ENCODE data around the gene IL18RAP. TPM values are rescaled to one million over a fixed set of nuclear protein-coding genes. Genes with fewer than 3 reads are reported as not detected.

Gene IL18RAP
- total RNA-seq, 1 experiment from 2014 or later: not detected

- Histone ChIP-seq H3K18ac (ENCODE audit: insufficient read length, low read depth, low read length) (no peak overlapping the region), H3K27ac (ENCODE audit: insufficient read length, low read depth, low read length) (no peak overlapping the region), H3K23ac (ENCODE audit: insufficient read length, low read depth, low read length) (no peak overlapping the region), H3K27me3 (ENCODE audit: insufficient read depth, low read length) (no peaks in the 10 kb centered on the region), H4K20me1 (ENCODE audit: control insufficient read depth, insufficient read depth, insufficient read length) (no peaks in the 10 kb centered on the region), H3K79me1 (ENCODE audit: insufficient read depth, low read depth, low read length, poor library complexity, severe bottlenecking) (no peaks in the 10 kb centered on the region), H2BK20ac (ENCODE audit: low read depth, low read length, poor library complexity, severe bottlenecking) (no peak overlapping the region), H4K91ac (ENCODE audit: insufficient read length, low read depth, low read length) (no peak overlapping the region), H2BK120ac (ENCODE audit: low read depth, low read length, poor library complexity, severe bottlenecking) (no peak overlapping the region), H4K8ac (replicated peaks; ENCODE audit: insufficient read length, low read depth, low read length) (no peak overlapping the region), H2AFZ (ENCODE audit: low read length) (no peak overlapping the region), H2BK12ac (ENCODE audit: insufficient read length, low read depth, low read length) (no peak overlapping the region), H3K56ac (ENCODE audit: insufficient read length, low read depth, low read length) (no peak overlapping the region), H3K14ac (ENCODE audit: insufficient read depth, low read length) (no peak overlapping the region), H3K79me2 (ENCODE audit: insufficient read depth, low read length) (no peaks in the 10 kb centered on the region), H2AK5ac (ENCODE audit: insufficient read length, low read length) (no peak overlapping the region), H2BK15ac (ENCODE audit: low read depth, low read length) (no peak overlapping the region), H3K23me2 (ENCODE audit: insufficient read length, low read depth, low read length, poor library complexity, severe bottlenecking) (no peaks in the 10 kb centered on the region), H4K5ac (ENCODE audit: insufficient read length, low read depth, low read length) (no peak overlapping the region), H3T11ph (ENCODE audit: low read length) (no peak overlapping the region), H3K4me2 (ENCODE audit: insufficient read depth, insufficient read length, low read length) (no peak overlapping the region), H3K9ac (ENCODE audit: extremely low read depth, insufficient read length, low read length) (no peak overlapping the region), H3K4me1 (ENCODE audit: insufficient read depth, low read length) (no peaks in the 10 kb centered on the region), H2BK5ac (ENCODE audit: insufficient read length, low read length) (no peak overlapping the region), H3K9me3 (ENCODE audit: control insufficient read depth, low read depth, low read length) (no peaks in the 10 kb centered on the region), H3K4ac (ENCODE audit: low read depth, low read length) (no peak overlapping the region)
- Mint-ChIP-seq H3K27me3 (ENCODE audit: low read depth) (peaks cover 2% of the 10 kb centered on the region; the same call in 1 of the 2 replicates), H3K9me3 (no peaks in the 10 kb centered on the region), H3K4me3 (no peak overlapping the region), H3K36me3 (ENCODE audit: insufficient read depth in 1 of 3, low read depth in 3 of 3) (no peaks in the 10 kb centered on the region), H3K27ac (no peak overlapping the region), H3K4me1 (no peaks in the 10 kb centered on the region; a peak in 1 of 4 replicates)
- WGBS (ENCODE audit: extremely low coverage, insufficient read length, low lambda C conversion rate): no CpG with 5 or more reads among the region's 3 CpGs
- no peak for DNase-seq
- no peak for TF ChIP-seq CTCF (conservative IDR thresholded peaks at IDR 0.05)
Observed at GRCh38 chr2:102444233-102444632, 21.3 kb downstream of the IL18RAP start.
